Activated naive CD8-positive, alpha-beta T cell treated with anti-CD3 and anti-CD28 coated beads, Interleukin-2, amount 10 ng/mL, durations not matched to agents 7 days and 5 days (primary cell): ENCODE results near the gene SHLD1. TPM values are rescaled to one million over a fixed set of nuclear protein-coding genes. Genes with fewer than 3 reads are reported as not detected.
"Not testable (repeated sequence)": the region's sequence is repeated elsewhere in the genome, so short reads cannot be mapped to it uniquely, and the experiment has no call there.

Experiments used
- ATAC-seq: fragments of 150-1000 bp; cut with Tn5 transposase; one replicate; pipeline ENCODE4 v1.10.0; 2021; ENCODE audit warnings: low read depth, moderate library complexity
- POLR2A ChIA-PET: fragments of 350-600 bp; sonication (Branson Sonifier 250); formaldehyde crosslinking; loops from one replicate; lab custom pipeline; 2021; ENCODE audit warnings: antibody characterized with exemption; lab: Charles Lee
- DNase-seq: peaks from one replicate; pipeline ENCODE4 v3.0.0; 2021
- H3K27ac Mint-ChIP-seq: one replicate; pipeline ENCODE4 v1.8.0; 2022; ENCODE audit warnings: mild to moderate bottlenecking, mixed read lengths
- H3K27me3 Mint-ChIP-seq: one replicate; pipeline ENCODE4 v1.8.0; 2022; ENCODE audit warnings: mild to moderate bottlenecking, moderate library complexity, mixed read lengths
- H3K36me3 Mint-ChIP-seq: one replicate; pipeline ENCODE4 v1.8.0; 2021; ENCODE audit warnings: mild to moderate bottlenecking, mixed read lengths
- H3K4me1 Mint-ChIP-seq: one replicate; pipeline ENCODE4 v1.8.0; 2021; ENCODE audit warnings: mixed read lengths
- H3K4me3 Mint-ChIP-seq: one replicate; pipeline ENCODE4 v1.8.0; 2022; ENCODE audit warnings: mild to moderate bottlenecking, moderate library complexity, mixed read lengths
- H3K9me3 Mint-ChIP-seq: one replicate; pipeline ENCODE4 v1.8.0; 2021; ENCODE audit warnings: mixed read lengths
- total RNA-seq, 2 experiments: library from RNA; stranded (reverse); gene quantifications; one replicate each; pipeline ENCODE4 v1.2.3, GENCODE V29; 2021

The SHLD1 gene
- total RNA-seq, 2 experiments from 2014 or later = 8.1 to 8.4 TPM

DNA sequence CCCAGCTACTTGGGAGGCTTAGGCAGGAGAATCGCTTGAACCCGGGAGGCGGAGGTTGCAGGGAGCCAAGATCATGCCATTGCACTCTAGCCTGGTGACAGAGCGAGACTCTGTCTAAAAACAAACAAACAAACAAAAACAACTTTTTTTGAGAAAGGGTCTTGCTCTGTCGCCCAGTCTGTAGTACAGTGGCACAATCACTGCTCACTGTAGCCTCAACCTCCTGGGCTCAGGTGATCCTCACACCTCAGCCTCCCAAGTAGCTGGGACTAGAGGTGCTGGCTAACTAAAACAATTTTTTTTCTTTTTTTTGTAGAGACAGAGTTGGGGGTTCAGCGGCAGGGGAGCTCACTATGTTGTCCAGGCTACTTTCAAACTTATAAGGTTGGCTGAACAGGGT is 28.8 kb upstream of the SHLD1 start:
- H3K27me3 Mint-ChIP-seq, H3K9me3 Mint-ChIP-seq, DNase-seq, ATAC-seq, H3K27ac Mint-ChIP-seq, POLR2A ChIA-PET, H3K36me3 Mint-ChIP-seq, H3K4me3 Mint-ChIP-seq: not testable (repeated sequence)
- peaks cover 18% of the 10 kb centered on the region for H3K4me1 Mint-ChIP-seq

DNA sequence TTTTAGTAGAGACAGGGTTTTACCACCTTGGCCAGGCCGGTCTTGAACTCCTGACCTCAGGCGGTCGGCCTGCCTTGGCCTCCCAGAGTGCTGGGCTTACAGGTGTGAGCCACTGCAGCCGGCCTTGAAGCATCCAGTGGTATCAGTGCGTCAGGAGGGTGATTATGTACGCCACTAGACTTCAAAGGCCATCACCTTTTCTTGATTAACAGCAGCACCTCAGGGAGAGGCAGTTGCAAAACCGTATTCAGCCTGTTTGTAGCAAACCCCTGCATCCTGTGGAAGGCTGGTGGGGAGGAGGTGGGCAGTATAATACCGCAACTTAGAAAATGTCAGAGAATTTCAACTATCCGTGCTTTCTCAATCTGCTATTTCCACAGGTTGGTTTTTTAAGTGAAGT is 27.3 kb upstream of the SHLD1 start:
- Mint-ChIP-seq H3K4me1 (peaks cover 21% of the 10 kb centered on the region), H3K36me3 (no peaks in the 10 kb centered on the region), H3K9me3 (no peaks in the 10 kb centered on the region), H3K4me3 (peak overlapping the region; percentile 28), H3K27ac (peak overlapping the region; percentile 58), H3K27me3 (peaks cover 2% of the 10 kb centered on the region)
- POLR2A ChIA-PET = no interaction called here
- ATAC-seq = peak; percentile 82
- peak; percentile 29 for DNase-seq

DNA sequence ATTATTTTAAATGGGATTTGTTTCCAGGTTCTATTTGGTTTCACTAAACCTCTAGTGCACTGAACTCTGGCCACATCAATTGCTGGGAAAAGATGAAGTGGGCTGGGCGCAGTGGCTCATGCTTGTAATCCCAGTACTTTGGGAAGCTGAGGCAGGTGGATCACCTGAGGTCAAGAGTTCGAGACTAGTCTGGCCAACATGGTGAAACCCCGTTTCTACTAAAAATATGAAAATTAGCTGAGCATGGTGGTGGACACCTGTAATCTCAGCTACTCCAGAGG is 25.1 kb upstream of the SHLD1 start:
- ATAC-seq, H3K4me3 Mint-ChIP-seq, DNase-seq, H3K27me3 Mint-ChIP-seq, H3K9me3 Mint-ChIP-seq, H3K36me3 Mint-ChIP-seq, POLR2A ChIA-PET, H3K27ac Mint-ChIP-seq: not testable (repeated sequence)
- peaks cover 12% of the 10 kb centered on the region for H3K4me1 Mint-ChIP-seq

DNA sequence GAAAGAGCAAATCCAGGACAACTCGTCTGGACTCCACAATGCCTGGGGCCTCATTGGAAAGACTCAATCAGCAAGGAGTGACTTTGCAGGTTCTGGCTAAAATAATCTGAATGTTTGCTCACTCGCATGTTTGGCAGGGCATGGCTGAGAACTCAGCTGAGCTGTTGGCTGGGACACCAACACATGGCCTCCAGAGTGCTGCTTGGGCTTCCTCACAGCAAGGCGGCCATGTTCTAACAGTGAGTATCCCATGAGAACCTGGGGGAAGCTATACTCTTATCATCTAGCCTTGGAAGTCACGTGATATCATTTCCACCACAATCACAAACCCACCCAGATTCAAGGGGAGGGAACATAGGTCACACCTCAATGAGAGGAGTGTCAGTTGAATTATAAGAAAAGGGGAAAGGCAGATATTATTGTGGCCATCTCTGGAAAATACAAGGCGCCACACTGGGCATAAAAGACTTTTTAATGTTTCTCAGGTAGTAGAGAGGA is 23.1 kb upstream of the SHLD1 start:
- H3K9me3 Mint-ChIP-seq = no peaks in the 10 kb centered on the region

DNA sequence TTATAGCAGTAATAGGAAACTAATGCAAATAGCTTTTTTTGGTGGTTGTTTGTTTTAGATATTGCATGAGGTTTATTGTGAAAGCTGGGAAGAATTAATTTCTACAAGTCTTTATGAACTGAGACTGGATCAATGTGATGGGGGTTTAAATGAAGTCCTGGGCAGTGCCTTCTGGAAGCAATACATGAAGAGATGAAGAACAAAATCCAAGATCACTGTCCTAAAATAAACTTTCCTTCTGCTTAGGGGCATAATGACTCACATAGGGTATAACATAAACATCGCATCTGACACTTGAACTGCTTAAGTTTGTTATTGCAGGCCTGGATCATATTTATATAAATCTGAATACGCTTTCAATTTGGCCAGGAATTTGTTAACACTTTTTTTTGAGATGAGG is 20.9 kb upstream of the SHLD1 start:
- peaks cover 9% of the 10 kb centered on the region for H3K27me3 Mint-ChIP-seq
- POLR2A ChIA-PET = no interaction called here
- no peak overlapping the region for H3K27ac Mint-ChIP-seq
- no peaks in the 10 kb centered on the region for H3K9me3 Mint-ChIP-seq
- no peaks in the 10 kb centered on the region for H3K36me3 Mint-ChIP-seq
- peaks cover 6% of the 10 kb centered on the region for H3K4me1 Mint-ChIP-seq
- no peak overlapping the region for H3K4me3 Mint-ChIP-seq
- no peak for DNase-seq
- no peak for ATAC-seq

More for the DNA sequence above, 23.1 kb upstream of the SHLD1 start:
- ATAC-seq = no peak
- Mint-ChIP-seq H3K36me3 (no peaks in the 10 kb centered on the region), H3K4me1 (peaks cover 7% of the 10 kb centered on the region), H3K27me3 (peaks cover 5% of the 10 kb centered on the region), H3K4me3 (no peak overlapping the region), H3K27ac (no peak overlapping the region)
- POLR2A ChIA-PET = interaction anchor here (0.6 kb wide), 1 partner anchor 116 kb away, joined by 4 read pairs; no protein-coding TSS in a partner anchor
- DNase-seq = no peak

DNA sequence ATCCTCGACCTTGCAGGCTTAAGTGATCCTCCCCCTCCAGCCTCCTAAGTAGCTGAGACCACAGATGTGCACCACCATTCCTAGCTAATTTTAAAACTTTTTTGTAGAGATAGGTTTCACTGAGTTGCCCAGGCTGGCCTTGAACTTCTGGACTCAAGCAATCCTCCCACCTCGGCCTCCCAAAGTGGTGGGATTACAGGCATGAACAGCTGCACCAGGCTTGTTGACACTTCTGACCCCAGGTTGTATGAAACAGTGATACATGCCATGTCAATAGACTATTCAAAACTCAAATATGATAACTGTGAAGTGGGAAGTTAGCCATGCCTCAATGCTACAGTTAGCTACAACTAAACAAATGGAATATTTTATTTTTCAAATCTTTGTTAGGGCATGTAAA is 20.1 kb upstream of the SHLD1 start:
- ATAC-seq = no peak
- Mint-ChIP-seq H3K36me3 (no peaks in the 10 kb centered on the region), H3K27ac (no peak overlapping the region), H3K27me3 (peaks cover 9% of the 10 kb centered on the region), H3K4me1 (peaks cover 3% of the 10 kb centered on the region), H3K9me3 (no peaks in the 10 kb centered on the region), H3K4me3 (no peak overlapping the region)
- POLR2A ChIA-PET = no interaction called here
- no peak for DNase-seq

DNA sequence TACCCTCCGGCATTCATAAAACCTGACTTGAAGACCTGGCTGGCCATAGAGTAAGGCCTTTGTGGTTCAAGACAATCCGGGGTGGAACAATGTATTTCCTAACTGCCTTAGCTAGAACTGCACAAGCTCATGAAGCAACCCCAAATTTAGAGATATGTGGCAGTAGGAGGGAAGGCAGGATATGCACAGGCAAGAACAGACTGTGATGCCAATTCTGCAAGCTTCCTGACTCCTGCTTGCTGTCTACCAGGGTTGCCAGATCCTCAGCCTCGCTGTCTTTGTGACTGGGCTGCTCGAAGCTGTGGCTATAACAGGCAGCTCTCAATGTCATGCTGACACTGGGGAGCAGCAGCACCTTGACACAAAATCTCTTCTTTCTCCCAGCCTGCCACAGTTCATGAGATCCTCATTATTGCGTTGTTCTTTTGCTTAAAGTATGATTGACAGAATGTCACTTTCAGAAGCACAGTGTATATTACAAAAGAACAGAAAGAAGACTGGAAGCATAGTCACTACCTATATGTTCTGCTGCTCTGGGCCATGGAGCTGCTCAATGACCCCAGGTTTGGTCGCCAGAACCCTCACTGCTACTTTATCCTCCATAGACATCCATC is 18.3 kb upstream of the SHLD1 start:
- ATAC-seq = no peak
- no peak for DNase-seq
- POLR2A ChIA-PET = no interaction called here
- no peak overlapping the region for H3K27ac Mint-ChIP-seq
- no peaks in the 10 kb centered on the region for H3K36me3 Mint-ChIP-seq
- peaks cover 9% of the 10 kb centered on the region for H3K27me3 Mint-ChIP-seq
- H3K4me3 Mint-ChIP-seq = no peak overlapping the region
- no peaks in the 10 kb centered on the region for H3K9me3 Mint-ChIP-seq
- peaks cover 3% of the 10 kb centered on the region for H3K4me1 Mint-ChIP-seq

DNA sequence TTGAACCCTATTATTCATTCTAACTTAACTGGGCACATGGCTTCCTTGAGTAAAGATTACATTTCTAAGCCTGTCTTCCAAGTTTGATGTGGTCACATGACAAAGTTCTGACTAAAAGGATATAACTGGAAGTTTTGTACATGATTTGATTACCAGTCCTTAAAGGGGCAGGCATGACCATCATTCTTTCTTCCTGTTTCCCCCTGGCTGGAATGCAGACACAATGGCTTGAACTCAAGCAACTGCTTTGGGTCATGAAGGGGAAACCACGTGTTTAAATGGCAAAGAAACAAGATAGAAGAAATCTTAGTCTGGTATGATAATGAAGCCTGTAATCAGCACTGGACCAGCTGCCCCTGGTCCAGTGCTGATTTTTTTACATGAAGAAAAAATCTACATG is 15.6 kb upstream of the SHLD1 start:
- H3K4me3 Mint-ChIP-seq = no peak overlapping the region
- ATAC-seq (no peak), DNase-seq (no peak)
- POLR2A ChIA-PET = no interaction called here
- no peak overlapping the region for H3K27ac Mint-ChIP-seq
- H3K9me3 Mint-ChIP-seq = no peaks in the 10 kb centered on the region
- H3K4me1 Mint-ChIP-seq = peaks cover 8% of the 10 kb centered on the region
- H3K27me3 Mint-ChIP-seq = peaks cover 4% of the 10 kb centered on the region
- no peaks in the 10 kb centered on the region for H3K36me3 Mint-ChIP-seq

DNA sequence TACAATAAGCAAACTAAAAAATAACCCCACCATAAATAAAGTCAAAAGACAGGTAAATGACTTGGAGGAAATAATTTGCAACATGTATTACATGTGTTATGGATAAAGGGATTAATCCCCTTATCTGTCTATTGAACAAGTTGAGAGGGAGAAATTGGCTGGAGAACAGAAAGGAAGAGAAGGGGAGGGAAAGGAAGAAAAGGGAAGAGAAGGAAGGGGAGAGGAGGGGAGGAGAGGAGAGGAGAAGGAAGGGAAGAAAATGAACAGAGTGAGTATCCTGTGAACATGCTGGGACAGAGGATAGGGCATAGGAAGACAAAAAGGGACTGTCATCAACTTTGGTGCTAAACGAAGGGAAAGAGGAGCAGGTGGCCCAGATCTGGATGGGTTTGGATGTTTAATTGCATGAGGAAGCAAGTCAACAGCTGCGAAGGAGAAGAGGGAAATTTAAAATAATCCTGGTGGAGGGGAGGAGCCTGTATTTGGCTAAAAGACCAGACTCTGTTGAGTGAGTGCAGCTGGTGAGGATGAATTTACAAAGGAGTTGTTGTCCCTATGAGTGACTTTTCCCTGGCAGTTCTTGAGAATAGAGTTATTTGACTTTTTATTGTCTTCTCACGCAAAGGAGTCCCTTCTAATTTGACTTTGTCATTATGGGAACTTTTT is 14.2 kb upstream of the SHLD1 start:
- H3K9me3 Mint-ChIP-seq = no peaks in the 10 kb centered on the region
- peaks cover 8% of the 10 kb centered on the region for H3K4me1 Mint-ChIP-seq
- H3K27me3 Mint-ChIP-seq = peaks cover 4% of the 10 kb centered on the region
- H3K36me3 Mint-ChIP-seq = no peaks in the 10 kb centered on the region
- H3K4me3 Mint-ChIP-seq = no peak overlapping the region
- no peak overlapping the region for H3K27ac Mint-ChIP-seq
- ATAC-seq (no peak), DNase-seq (no peak)
- POLR2A ChIA-PET = no interaction called here

DNA sequence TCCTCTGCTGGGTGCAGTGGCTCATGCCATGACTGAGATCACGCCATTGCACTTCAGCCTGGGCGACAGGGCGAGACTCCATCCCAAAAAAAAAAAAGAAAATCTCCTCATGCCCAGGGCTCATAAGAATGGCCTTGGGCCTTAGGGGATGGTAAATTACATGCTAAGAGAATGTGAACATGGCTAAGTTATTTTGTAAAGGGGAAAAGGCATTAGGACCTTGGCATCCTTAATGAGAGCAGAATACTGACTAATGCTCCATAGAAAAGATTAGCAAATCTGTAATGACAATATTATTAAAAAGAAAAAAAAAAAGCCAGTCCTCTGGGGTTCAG is 12.6 kb upstream of the SHLD1 start:
- peak overlapping the region; percentile 47 for H3K27ac Mint-ChIP-seq
- H3K9me3 Mint-ChIP-seq = no peaks in the 10 kb centered on the region
- no peak for DNase-seq
- H3K4me1 Mint-ChIP-seq = peaks cover 8% of the 10 kb centered on the region
- POLR2A ChIA-PET = no interaction called here
- no peaks in the 10 kb centered on the region for H3K36me3 Mint-ChIP-seq
- ATAC-seq = no peak
- peak overlapping the region; percentile 15 for H3K4me3 Mint-ChIP-seq
- H3K27me3 Mint-ChIP-seq = no peaks in the 10 kb centered on the region

DNA sequence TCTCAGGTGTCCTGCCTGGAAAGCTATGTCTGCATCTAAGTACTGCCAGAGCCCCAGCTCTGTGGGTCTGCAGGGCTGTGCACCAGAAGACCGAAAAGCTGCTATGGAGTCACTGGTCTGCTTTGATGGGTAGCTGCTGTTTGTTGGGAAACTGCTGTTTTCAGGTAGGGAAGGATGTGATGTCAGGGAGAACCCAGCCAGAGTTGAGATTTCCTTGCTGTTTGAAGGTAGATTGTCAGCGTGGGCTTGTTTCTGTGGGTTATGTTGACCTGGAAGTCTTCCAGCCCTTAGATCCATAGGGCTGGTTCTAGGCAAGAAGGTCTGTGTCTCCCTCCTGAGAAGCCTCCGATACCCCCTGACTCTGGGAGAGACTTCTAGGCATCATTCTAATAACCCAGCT is 12.2 kb upstream of the SHLD1 start:
- no peak for DNase-seq
- ATAC-seq = no peak
- peaks cover 8% of the 10 kb centered on the region for H3K4me1 Mint-ChIP-seq
- H3K27me3 Mint-ChIP-seq = no peaks in the 10 kb centered on the region
- H3K36me3 Mint-ChIP-seq = no peaks in the 10 kb centered on the region
- POLR2A ChIA-PET = no interaction called here
- H3K27ac Mint-ChIP-seq = no peak overlapping the region
- no peak overlapping the region for H3K4me3 Mint-ChIP-seq
- no peaks in the 10 kb centered on the region for H3K9me3 Mint-ChIP-seq

DNA sequence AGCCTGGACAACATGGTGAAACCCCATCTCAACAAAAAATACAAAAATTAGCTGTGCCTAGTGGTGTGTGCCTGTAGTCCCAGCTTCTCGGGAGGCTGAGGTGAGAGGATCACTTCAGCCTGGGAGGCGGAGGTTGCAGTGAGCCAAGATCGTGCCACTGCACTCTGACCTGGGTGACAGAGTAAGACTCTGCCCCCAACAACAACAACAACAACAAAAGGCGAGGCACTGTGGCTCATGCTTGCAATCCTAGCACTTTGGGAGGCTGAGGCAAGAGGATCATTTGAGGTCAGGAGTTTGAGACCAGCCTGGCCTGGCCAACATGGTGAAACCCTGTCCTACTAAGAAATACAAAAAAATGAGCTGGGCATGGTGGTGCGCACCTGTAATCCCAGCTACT is 9.6 kb upstream of the SHLD1 start:
- H3K27ac Mint-ChIP-seq, POLR2A ChIA-PET, H3K9me3 Mint-ChIP-seq, DNase-seq, H3K4me3 Mint-ChIP-seq, H3K4me1 Mint-ChIP-seq, H3K27me3 Mint-ChIP-seq, H3K36me3 Mint-ChIP-seq, ATAC-seq: not testable (repeated sequence)

DNA sequence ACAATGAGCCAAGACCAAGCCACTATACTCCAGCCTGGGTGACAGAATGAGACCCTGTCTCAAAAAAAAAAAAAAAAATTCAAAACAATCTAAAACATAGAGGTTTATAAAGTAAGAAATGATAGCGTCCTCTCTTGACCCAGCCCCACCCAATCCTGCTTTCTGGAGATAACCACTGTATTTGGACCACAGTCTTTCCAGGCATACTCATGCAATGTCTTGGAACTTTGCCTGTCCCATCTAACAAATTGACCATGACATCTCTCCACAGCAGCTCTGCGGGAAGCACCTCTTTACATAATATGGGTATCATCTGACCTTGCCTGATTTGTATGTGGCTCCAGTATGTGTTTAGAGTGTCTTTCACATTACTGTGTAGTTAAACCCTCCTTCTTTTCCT is 9.1 kb upstream of the SHLD1 start:
- H3K9me3 Mint-ChIP-seq = no peaks in the 10 kb centered on the region
- peaks cover 8% of the 10 kb centered on the region for H3K4me1 Mint-ChIP-seq
- DNase-seq (no peak), ATAC-seq (no peak)
- H3K36me3 Mint-ChIP-seq = no peaks in the 10 kb centered on the region
- POLR2A ChIA-PET = no interaction called here
- no peak overlapping the region for H3K27ac Mint-ChIP-seq
- H3K4me3 Mint-ChIP-seq = no peak overlapping the region
- peaks cover 4% of the 10 kb centered on the region for H3K27me3 Mint-ChIP-seq

DNA sequence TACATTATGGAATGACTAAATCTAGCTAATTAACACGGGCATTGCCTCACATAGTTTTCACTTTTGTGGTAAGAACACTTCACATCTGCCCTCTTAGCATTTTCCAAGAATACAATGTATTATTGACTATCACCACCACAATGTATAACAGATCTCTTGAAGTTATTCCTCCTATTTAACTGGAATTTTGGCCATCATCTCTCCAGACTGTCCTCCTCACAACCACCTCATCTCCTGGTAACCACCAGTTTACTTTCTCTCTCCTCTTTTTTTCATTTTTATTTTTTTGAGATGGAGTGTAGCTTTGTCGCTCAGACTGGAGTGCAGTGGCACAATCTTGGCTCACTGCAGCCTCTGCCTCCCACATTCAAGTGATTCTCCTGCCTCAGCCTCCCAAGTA is 8.2 kb upstream of the SHLD1 start:
- POLR2A ChIA-PET = no interaction called here
- ATAC-seq (no peak), DNase-seq (no peak)
- Mint-ChIP-seq H3K4me1 (peaks cover 8% of the 10 kb centered on the region), H3K9me3 (no peaks in the 10 kb centered on the region), H3K36me3 (no peaks in the 10 kb centered on the region), H3K27me3 (peaks cover 7% of the 10 kb centered on the region), H3K27ac (no peak overlapping the region), H3K4me3 (no peak overlapping the region)
